ENCODE data around the gene COX19.

The COX19 gene

DNA sequence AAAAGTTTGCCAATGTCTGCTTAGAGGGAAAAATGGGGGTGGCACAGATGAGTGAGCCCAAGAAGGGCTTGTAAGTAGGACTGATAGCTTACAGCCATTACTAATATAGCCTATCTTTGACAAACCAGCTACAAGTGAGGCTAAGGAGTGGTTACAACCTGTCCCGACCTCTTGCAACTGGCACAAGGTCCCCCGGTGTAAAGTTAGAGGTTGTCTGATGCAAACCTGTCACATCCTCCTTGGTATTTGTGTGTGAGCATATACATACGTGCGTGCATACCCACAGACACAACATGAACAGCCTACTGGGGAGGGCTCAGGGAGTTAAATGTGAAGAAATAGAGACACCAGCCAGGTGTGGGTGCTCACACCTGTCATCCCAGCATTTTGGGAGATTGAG lies 35.5 kb downstream of the COX19 start:
- Histone ChIP-seq H3K9ac (ENCODE audit: low read depth, low read length) (no peak overlapping the region), H3K79me2 (ENCODE audit: insufficient read depth, low read length) (no peaks in the 10 kb centered on the region), H2AFZ (ENCODE audit: low read depth, low read length) (no peak overlapping the region), H3K27ac (ENCODE audit: low read length) (no peak overlapping the region), H3K4me2 (ENCODE audit: insufficient read depth, low read length) (no peak overlapping the region), H3K27me3 (ENCODE audit: insufficient read depth, low read length, poor library complexity) (no peaks in the 10 kb centered on the region), H3K4me3 (ENCODE audit: low read depth in 1 of 2, low read length in 2 of 2) (no peak overlapping the region), H3K4me1 (ENCODE audit: insufficient read depth, low read length) (no peaks in the 10 kb centered on the region), H3K9me3 (ENCODE audit: insufficient read depth, low read length, severe bottlenecking) (no peaks in the 10 kb centered on the region), H3K36me3 (ENCODE audit: insufficient read depth, low read length) (no peaks in the 10 kb centered on the region), H4K20me1 (ENCODE audit: insufficient read depth, low read length) (no peaks in the 10 kb centered on the region)
- no peak for TF ChIP-seq EZH2 (IDR thresholded peaks at IDR 0.05; ENCODE audit: borderline replicate concordance, low read depth, low read length, severe bottlenecking)
- TF ChIP-seq, protein P1, sequence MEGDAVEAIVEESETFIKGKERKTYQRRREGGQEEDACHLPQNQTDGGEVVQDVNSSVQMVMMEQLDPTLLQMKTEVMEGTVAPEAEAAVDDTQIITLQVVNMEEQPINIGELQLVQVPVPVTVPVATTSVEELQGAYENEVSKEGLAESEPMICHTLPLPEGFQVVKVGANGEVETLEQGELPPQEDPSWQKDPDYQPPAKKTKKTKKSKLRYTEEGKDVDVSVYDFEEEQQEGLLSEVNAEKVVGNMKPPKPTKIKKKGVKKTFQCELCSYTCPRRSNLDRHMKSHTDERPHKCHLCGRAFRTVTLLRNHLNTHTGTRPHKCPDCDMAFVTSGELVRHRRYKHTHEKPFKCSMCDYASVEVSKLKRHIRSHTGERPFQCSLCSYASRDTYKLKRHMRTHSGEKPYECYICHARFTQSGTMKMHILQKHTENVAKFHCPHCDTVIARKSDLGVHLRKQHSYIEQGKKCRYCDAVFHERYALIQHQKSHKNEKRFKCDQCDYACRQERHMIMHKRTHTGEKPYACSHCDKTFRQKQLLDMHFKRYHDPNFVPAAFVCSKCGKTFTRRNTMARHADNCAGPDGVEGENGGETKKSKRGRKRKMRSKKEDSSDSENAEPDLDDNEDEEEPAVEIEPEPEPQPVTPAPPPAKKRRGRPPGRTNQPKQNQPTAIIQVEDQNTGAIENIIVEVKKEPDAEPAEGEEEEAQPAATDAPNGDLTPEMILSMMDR (IDR thresholded peaks at IDR 0.05; ENCODE audit: borderline replicate concordance, extremely low read depth, low read length, poor library complexity, severe bottlenecking) = no peak
- no peak for DNase-seq
- no peak for ATAC-seq (ENCODE audit: insufficient read depth, low read depth)

DNA sequence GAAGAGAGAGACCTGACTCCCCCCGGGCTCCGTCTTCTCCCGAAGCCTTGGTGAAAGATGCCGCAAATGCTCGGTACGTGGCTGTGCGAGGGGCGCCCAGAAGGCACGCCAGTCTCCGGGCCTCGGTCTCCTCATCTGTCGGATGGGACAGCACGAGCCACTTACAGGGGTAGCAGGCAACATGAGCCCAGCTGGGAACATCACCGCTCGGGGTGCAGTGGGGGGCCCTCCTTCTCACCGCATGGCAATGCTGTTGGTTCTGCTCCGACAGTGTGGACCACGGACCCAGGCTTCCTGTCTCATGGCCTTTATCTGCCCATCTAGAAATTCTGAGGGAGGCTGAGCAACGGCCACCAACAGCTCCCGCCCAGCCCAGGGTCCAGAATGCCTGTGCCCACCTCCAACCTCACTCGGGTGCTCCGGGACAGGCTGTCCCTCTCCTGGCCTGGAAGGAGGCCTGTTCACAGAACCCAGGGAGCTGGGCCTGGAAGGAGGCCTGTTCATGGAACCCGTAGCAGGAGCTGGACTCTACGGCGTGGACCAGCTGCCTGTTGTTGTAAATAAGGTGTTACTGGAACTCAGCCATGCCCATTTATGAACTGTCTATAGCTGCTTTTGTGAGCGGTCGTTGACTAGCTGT lies 36.7 kb downstream of the COX19 start:
- DNase-seq = no peak

DNA sequence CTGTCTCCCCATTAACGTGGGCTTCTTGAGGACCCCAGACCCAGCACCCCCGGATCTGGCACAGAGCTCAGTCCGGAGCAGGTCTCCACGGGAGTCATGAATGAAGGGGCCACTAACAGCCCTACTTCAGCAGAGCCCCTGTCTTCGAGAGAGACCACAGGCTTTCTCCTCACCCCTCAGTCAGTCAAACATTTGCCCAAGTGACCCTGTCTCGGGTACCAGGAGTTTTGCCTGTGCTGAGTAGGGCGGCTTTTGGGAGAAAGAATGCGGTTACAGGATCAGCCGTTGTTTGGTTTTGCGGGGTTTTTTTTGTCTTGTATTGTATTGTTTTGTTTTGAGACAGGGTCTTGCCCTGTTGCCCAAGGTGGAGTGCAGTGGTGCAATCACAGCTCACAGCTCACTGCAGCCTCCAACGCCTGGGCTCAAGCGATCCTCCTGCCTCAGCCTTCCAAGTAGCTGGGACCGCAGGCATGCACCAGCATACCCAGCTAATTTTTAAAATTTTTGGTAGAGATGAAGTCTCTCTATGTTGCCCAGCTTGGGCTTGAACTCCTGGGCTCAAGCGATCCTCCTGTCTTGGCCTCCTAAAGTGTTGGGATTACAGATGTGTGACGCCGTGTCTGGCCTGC lies 37.4 kb downstream of the COX19 start:
- H3K27me3 ChIP-seq (ENCODE audit: insufficient read depth, low read length, poor library complexity) = no peaks in the 10 kb centered on the region
- no peak overlapping the region for H3K4me2 ChIP-seq (ENCODE audit: insufficient read depth, low read length)
- no peaks in the 10 kb centered on the region for H3K79me2 ChIP-seq (ENCODE audit: insufficient read depth, low read length)
- no peaks in the 10 kb centered on the region for H4K20me1 ChIP-seq (ENCODE audit: insufficient read depth, low read length)
- H3K9ac ChIP-seq (ENCODE audit: low read depth, low read length) = no peak overlapping the region
- ATAC-seq (ENCODE audit: insufficient read depth, low read depth) = no peak
- no peaks in the 10 kb centered on the region for H3K9me3 ChIP-seq (ENCODE audit: insufficient read depth, low read length, severe bottlenecking)
- no peaks in the 10 kb centered on the region for H3K4me1 ChIP-seq (ENCODE audit: insufficient read depth, low read length)
- H3K27ac ChIP-seq (ENCODE audit: low read length) = no peak overlapping the region
- no peaks in the 10 kb centered on the region for H3K36me3 ChIP-seq (ENCODE audit: insufficient read depth, low read length)
- H3K4me3 ChIP-seq (ENCODE audit: low read depth in 1 of 2, low read length in 2 of 2) = no peak overlapping the region
- TF ChIP-seq, protein P1 (IDR thresholded peaks at IDR 0.05; ENCODE audit: borderline replicate concordance, extremely low read depth, low read length, poor library complexity, severe bottlenecking) = no peak
- TF ChIP-seq EZH2 (IDR thresholded peaks at IDR 0.05; ENCODE audit: borderline replicate concordance, low read depth, low read length, severe bottlenecking) = no peak
- H2AFZ ChIP-seq (ENCODE audit: low read depth, low read length) = no peak overlapping the region
- DNase-seq = no peak

More for the DNA sequence above, 36.7 kb downstream of the COX19 start:
- Histone ChIP-seq H2AFZ (ENCODE audit: low read depth, low read length) (no peak overlapping the region), H3K27me3 (ENCODE audit: insufficient read depth, low read length, poor library complexity) (no peaks in the 10 kb centered on the region), H3K4me3 (ENCODE audit: low read depth in 1 of 2, low read length in 2 of 2) (no peak overlapping the region), H3K36me3 (ENCODE audit: insufficient read depth, low read length) (no peaks in the 10 kb centered on the region), H3K9me3 (ENCODE audit: insufficient read depth, low read length, severe bottlenecking) (no peaks in the 10 kb centered on the region), H4K20me1 (ENCODE audit: insufficient read depth, low read length) (no peaks in the 10 kb centered on the region), H3K27ac (ENCODE audit: low read length) (no peak overlapping the region), H3K79me2 (ENCODE audit: insufficient read depth, low read length) (no peaks in the 10 kb centered on the region), H3K4me2 (ENCODE audit: insufficient read depth, low read length) (no peak overlapping the region), H3K9ac (ENCODE audit: low read depth, low read length) (no peak overlapping the region), H3K4me1 (ENCODE audit: insufficient read depth, low read length) (no peaks in the 10 kb centered on the region)
- TF ChIP-seq, protein P1 (IDR thresholded peaks at IDR 0.05; ENCODE audit: borderline replicate concordance, extremely low read depth, low read length, poor library complexity, severe bottlenecking) = no peak
- TF ChIP-seq EZH2 (IDR thresholded peaks at IDR 0.05; ENCODE audit: borderline replicate concordance, low read depth, low read length, severe bottlenecking) = no peak
- no peak for ATAC-seq (ENCODE audit: insufficient read depth, low read depth)
